ENCODE data around the gene SH2D4B.

Gene SH2D4B

GRCh38 chr10:80649183-80649582 is 111.5 kb downstream of the SH2D4B start:
- no peak for TF ChIP-seq CTCF (IDR thresholded peaks at IDR 0.05)

- TF ChIP-seq CTCF (IDR thresholded peaks at IDR 0.05), result no peak
Measured at GRCh38 chr10:80655898-80656297, 118.2 kb downstream of the SH2D4B start.

GRCh38 chr10:80658068-80658467 is 120.4 kb downstream of the SH2D4B start:
- TF ChIP-seq CTCF (IDR thresholded peaks at IDR 0.05), result no peak

GRCh38 chr10:80659289-80659688 is 121.6 kb downstream of the SH2D4B start:
- no peak for TF ChIP-seq CTCF (IDR thresholded peaks at IDR 0.05)

- no peak for TF ChIP-seq CTCF (IDR thresholded peaks at IDR 0.05)
Measured at GRCh38 chr10:80660266-80660665, 122.6 kb downstream of the SH2D4B start.

GRCh38 chr10:80660736-80661135 is 123.0 kb downstream of the SH2D4B start:
- TF ChIP-seq CTCF (IDR thresholded peaks at IDR 0.05), result no peak

GRCh38 chr10:80661526-80661925 is 123.8 kb downstream of the SH2D4B start:
- no peak for TF ChIP-seq CTCF (IDR thresholded peaks at IDR 0.05)
